HG03565 (cell line): ENCODE data around the gene PRSS58.

Source experiments
- ATAC-seq: cut with Tn5 transposase; IDR thresholded peaks from one replicate; pipeline ENCODE4 v1.9.1; 2021; ENCODE audit warnings: mild to moderate bottlenecking, moderate library complexity; ENCODE audit not compliant: unreplicated experiment

Gene PRSS58

DNA sequence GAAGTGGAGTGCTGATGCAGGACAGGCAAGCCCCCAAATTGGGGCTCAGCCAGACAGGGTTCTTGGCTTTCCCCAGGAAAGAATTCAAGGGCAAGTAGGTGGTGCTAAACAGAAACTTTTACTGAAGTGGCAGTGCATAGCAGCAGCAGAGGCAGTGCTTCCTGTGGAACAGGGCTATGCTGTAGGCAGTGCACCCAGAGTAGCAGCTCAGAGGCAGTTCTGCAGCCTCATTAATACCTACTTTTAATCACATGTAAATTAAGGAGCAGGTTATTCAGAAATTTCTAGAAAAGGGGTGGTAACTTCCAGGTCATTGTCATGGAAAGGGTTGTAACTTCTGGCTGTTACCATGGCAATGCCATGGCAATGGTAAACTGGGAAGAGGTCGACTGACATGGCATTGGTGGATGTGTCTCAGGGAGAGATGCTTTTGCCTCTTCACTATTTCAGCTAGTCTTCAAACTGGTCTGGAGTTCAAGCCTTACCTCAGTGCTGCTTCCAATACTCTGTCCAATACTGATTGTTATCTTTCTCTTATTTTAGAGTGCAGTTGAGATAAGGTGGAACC, 29.2 kb downstream of the PRSS58 start:
- no peak for ATAC-seq
